Measurements from ENCODE around the gene ZSCAN30. TPM values are rescaled to one million over a fixed set of nuclear protein-coding genes. Genes with fewer than 3 reads are reported as not detected.

ZSCAN30 gene
- total and polyA plus RNA-seq, 10 of the 15 experiments (the other 5 are each of a cell fraction or from before 2014, with no cell fraction given) = 2.7 to 15.7 (median 11.2) TPM

GRCh38 chr18:35337286-35337685 lies 47.3 kb upstream of the ZSCAN30 start:
- Histone ChIP-seq H3K9ac (ENCODE audit: control insufficient read depth, insufficient read depth, low read length) (no peak overlapping the region), H3K9me3 (replicated peaks; ENCODE audit: control insufficient read depth, insufficient read depth, low read length) (peaks cover 3% of the 10 kb centered on the region), H3K4me1 (ENCODE audit: control insufficient read depth, insufficient read depth, low read length) (no peaks in the 10 kb centered on the region), H3K36me3 (ENCODE audit: control insufficient read depth in 2 of 2, insufficient read depth in 2 of 2, low read length in 1 of 2) (peaks cover 11 to 32% of the 10 kb centered on the region in 2 experiments), H2AFZ (ENCODE audit: control insufficient read depth, low read depth, low read length) (no peak overlapping the region), H3K4me2 (ENCODE audit: control insufficient read depth, insufficient read depth) (no peak overlapping the region), H3K4me3 (no peak overlapping the region), H3K27ac (ENCODE audit: control insufficient read depth, insufficient read depth) (no peak overlapping the region), H4K20me1 (ENCODE audit: control insufficient read depth, insufficient read depth) (no peaks in the 10 kb centered on the region), H3K79me2 (ENCODE audit: control insufficient read depth, insufficient read depth, low read length) (peaks cover 14% of the 10 kb centered on the region), H3K27me3 (replicated peaks in 1 of 2; ENCODE audit: control insufficient read depth in 2 of 2, insufficient read depth in 2 of 2, low read length in 1 of 2) (no peaks in the 10 kb centered on the region)
- ChIA-PET RAD21 (ENCODE audit: unreplicated experiment) (interaction anchor here (0.8 kb wide), 1 partner anchor 10 kb away, joined by 3 read pairs; no protein-coding TSS in a partner anchor), CTCF (no interaction called here), SMC1A (ENCODE audit: uncharacterized antibody, unreplicated experiment) (no interaction called here), POLR2A (no interaction called here)
- WGBS (ENCODE audit: insufficient coverage, insufficient replicate concordance, low lambda C conversion rate, missing lambda C conversion rate) = 93% methylated on average over 5 of the region's 5 CpGs
- in situ Hi-C loops (cut with MboI) = no loop called here
- ATAC-seq (no peak), FAIRE-seq (no peak), DNase-seq (ENCODE audit: low read depth, low spot score) (no peak)
- intact Hi-C loops (cut with micrococcal nuclease; ENCODE audit: unreplicated experiment) = no loop called here
- TF ChIP-seq USF2 (IDR thresholded peaks at IDR 0.05; ENCODE audit: borderline replicate concordance, low read depth, low read length) (no peak), DPF2 (IDR thresholded peaks at IDR 0.05) (no peak), E2F4 (IDR thresholded peaks at IDR 0.05; ENCODE audit: low read depth, low read length) (no peak), NFXL1 (IDR thresholded peaks at IDR 0.05; ENCODE audit: borderline replicate concordance) (no peak), PAX5 (IDR thresholded peaks at IDR 0.05; ENCODE audit: borderline replicate concordance, low read depth, low read length) (no peak), TCF3 (IDR thresholded peaks at IDR 0.05; ENCODE audit: borderline replicate concordance, insufficient read depth, low read depth, low read length) (no peak), SUZ12 (IDR thresholded peaks at IDR 0.05; ENCODE audit: unreplicated experiment) (no peak), SREBF2 (IDR thresholded peaks at IDR 0.05; ENCODE audit: low read length) (no peak), TARDBP (IDR thresholded peaks at IDR 0.05; ENCODE audit: borderline replicate concordance) (no peak), SMAD5 (IDR thresholded peaks at IDR 0.05; ENCODE audit: low read depth) (no peak), PML (IDR thresholded peaks at IDR 0.05; ENCODE audit: low read length) (no peak)
- TF ChIP-seq, protein P1, sequence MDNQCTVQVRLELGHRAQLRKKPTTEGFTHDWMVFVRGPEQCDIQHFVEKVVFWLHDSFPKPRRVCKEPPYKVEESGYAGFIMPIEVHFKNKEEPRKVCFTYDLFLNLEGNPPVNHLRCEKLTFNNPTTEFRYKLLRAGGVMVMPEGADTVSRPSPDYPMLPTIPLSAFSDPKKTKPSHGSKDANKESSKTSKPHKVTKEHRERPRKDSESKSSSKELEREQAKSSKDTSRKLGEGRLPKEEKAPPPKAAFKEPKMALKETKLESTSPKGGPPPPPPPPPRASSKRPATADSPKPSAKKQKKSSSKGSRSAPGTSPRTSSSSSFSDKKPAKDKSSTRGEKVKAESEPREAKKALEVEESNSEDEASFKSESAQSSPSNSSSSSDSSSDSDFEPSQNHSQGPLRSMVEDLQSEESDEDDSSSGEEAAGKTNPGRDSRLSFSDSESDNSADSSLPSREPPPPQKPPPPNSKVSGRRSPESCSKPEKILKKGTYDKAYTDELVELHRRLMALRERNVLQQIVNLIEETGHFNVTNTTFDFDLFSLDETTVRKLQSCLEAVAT (IDR thresholded peaks at IDR 0.05) = no peak
- TF ChIP-seq, protein P2, sequence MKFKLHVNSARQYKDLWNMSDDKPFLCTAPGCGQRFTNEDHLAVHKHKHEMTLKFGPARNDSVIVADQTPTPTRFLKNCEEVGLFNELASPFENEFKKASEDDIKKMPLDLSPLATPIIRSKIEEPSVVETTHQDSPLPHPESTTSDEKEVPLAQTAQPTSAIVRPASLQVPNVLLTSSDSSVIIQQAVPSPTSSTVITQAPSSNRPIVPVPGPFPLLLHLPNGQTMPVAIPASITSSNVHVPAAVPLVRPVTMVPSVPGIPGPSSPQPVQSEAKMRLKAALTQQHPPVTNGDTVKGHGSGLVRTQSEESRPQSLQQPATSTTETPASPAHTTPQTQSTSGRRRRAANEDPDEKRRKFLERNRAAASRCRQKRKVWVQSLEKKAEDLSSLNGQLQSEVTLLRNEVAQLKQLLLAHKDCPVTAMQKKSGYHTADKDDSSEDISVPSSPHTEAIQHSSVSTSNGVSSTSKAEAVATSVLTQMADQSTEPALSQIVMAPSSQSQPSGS (IDR thresholded peaks at IDR 0.05; ENCODE audit: low read length) = no peak
- no TSS peak for BruUV-seq (replicated peaks)

Data from GM12878 (cell line).